HG03575 (cell line): ENCODE results near the gene GMPS.

Source experiments
- ATAC-seq: cut with Tn5 transposase; IDR thresholded peaks from one replicate; pipeline ENCODE4 v1.9.1; 2021; ENCODE audit not compliant: unreplicated experiment, insufficient number of reproducible peaks, low FRiP score; ENCODE audit errors: extremely low read depth

GMPS gene

DNA sequence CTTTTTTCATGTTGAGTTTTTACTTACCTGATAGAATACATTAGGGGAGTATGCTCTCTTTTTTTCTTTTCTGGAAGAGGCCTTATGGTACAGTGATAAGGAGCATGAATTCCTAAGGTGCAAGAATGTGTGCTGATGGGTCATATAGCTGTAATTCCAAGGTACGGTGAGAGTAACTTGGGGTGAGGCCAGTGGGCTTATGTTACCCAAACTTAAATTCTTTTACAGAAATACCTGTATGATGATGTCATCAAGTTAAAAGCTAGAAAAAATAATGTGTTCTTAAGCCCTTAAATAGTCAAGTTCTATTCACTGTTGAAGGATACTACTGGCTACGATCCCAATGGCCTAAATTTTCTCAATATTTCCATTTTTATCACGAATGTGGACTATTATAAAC lies 111.2 kb downstream of the GMPS start:
- no peak for ATAC-seq

- no peak for ATAC-seq
These were observed 113.5 kb downstream of the GMPS start for GRCh38 chr3:155983834-155984474.

GRCh38 chr3:155984791-155985417 lies 114.5 kb downstream of the GMPS start:
- no peak for ATAC-seq

DNA sequence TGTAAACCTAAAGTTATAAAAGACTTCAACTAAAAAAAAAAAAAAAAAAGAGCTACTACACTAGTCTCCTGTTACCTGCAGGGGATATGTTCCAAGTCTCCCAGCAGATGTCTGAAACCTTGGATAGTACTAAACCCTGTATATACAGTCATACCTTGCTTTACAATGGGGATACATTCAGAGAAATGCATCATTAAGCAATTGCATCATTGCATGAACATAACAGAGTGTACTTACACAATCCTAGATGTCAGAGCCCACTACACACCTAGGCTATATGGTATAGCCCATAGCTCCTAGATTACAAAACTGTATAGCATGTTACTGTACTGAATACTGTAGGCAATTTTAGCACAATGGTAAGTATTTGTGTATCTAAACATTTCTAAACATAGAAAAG lies 119.1 kb downstream of the GMPS start:
- ATAC-seq: no peak

GRCh38 chr3:155991212-155991611 lies 120.8 kb downstream of the GMPS start:
- ATAC-seq: no peak

DNA sequence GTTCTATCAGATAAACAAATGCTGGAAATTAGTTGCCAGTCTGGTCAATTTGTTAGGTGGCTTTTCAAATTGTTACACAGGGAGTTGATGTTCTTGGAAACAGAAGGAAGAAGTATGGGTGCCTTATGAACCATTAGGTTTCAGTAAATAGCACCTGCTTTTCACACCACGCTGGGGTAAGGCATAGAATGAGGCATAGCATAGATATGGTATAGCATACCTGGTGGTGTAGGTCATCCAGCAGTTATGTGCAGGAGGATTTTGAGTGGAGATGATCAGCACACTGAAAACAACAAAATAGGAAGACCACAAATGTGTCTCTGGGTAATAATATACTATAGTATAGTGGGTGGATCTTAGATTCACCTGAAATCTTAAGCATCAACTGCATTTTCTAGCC lies 121.4 kb downstream of the GMPS start:
- no peak for ATAC-seq
